Sigmoid colon (tissue), 7 donors: ENCODE measurements around the gene SCN1B. TPM values are rescaled to one million over a fixed set of nuclear protein-coding genes. Genes with fewer than 3 reads are reported as not detected.
A peak's percentile ranks its signal among the peaks of the same experiment; 100 is the strongest.

Experiments used
- DNase-seq: peaks from one replicate; pipeline ENCODE4 v3.0.0-alpha.2; 2019
- H3K27ac ChIP-seq, 4 donors: fragments of 200-600 bp; sonication (generic); one replicate each; pipeline ENCODE4 v1.5.1; 2016 to 2019; ENCODE audit warnings: mild to moderate bottlenecking in 1 of 4
- H3K27me3 ChIP-seq, 3 donors: fragments of 200-600 bp; sonication (generic); one replicate each; pipeline ENCODE4 v1.5.1; 2019; ENCODE audit warnings: mild to moderate bottlenecking in 1 of 3
- H3K36me3 ChIP-seq, 4 donors: fragments of 200-600 bp; sonication (generic); one replicate each; pipeline ENCODE4 v1.5.1; 2016 to 2019
- H3K4me1 ChIP-seq, 4 donors: fragments of 200-600 bp; sonication (generic); one replicate each; pipeline ENCODE4 v1.5.1; 2017 to 2019
- H3K4me3 ChIP-seq, 4 donors: fragments of 200-600 bp; sonication (generic); one replicate each; pipeline ENCODE4 v1.5.1; 2017 to 2019; ENCODE audit warnings: mild to moderate bottlenecking in 2 of 4, moderate library complexity in 1 of 4
- H3K9me3 ChIP-seq, 4 donors: fragments of 200-600 bp in 3 of 4; sonication (generic) in 3 of 4; one replicate each; pipeline versions ENCODE4 v1.5.1 to v1.6.1; 2013 to 2019
- CTCF ChIP-seq, 4 experiments: fragments of 450-650 bp in 3 of 4; fragments of 200-600 bp in 1 of 4; IDR thresholded peaks; one replicate each; pipeline ENCODE4 v1.5.1; 2016 to 2019; ENCODE audit warnings: antibody characterized with exemption in 4 of 4, mild to moderate bottlenecking in 3 of 4, moderate library complexity in 2 of 4
- EP300 ChIP-seq, 4 donors: sonication (generic); formaldehyde crosslinking; IDR thresholded peaks; one replicate each; pipeline ENCODE4 v1.6.1; 2017; ENCODE audit warnings: antibody characterized with exemption in 4 of 4
- POLR2A ChIP-seq, 2 donors: fragments of 450-650 bp; IDR thresholded peaks; one replicate each; pipeline ENCODE4 v1.6.1; 2016; ENCODE audit warnings: antibody characterized with exemption in 2 of 2, mild to moderate bottlenecking in 2 of 2, moderate library complexity in 2 of 2
- POLR2AphosphoS5 ChIP-seq, 4 donors: sonication (generic); formaldehyde crosslinking; IDR thresholded peaks; one replicate each; pipeline ENCODE4 v1.6.1; 2017; ENCODE audit warnings: antibody characterized with exemption in 4 of 4
- WGBS, 2 donors: extraction: QIAGEN DNeasy Blood & Tissue Kit; methylation state at CpG; one replicate each; pipeline ENCODE4 v1.1.7; 2013; 5-methylcytosine and 5-hydroxymethylcytosine counted together
- intact Hi-C: fragments of 100-400 bp; cut with DNase I; formaldehyde crosslinking; loops from one replicate; pipeline ENCODE4 v1.15.1; 2023
- polyA plus RNA-seq, 3 donors: library from polyadenylated mRNA; stranded (reverse); fragments of 200-250 nt; gene quantifications; one replicate each; pipeline ENCODE4 v1.2.3, GENCODE V29; 2013
- total RNA-seq, 4 donors: library from RNA; depleted of rRNA; stranded (reverse); fragments of >200 nt; gene quantifications; one replicate each; pipeline ENCODE4 v1.1.0, GENCODE V29; 2016
- donor health status: healthy with polysubstance abuse.
- donor health status: Bipolar disorder and iron deficiency.
- donor health status: healthy.

SCN1B gene
- total RNA-seq (10 to 100 TPM in 1 of 4 donors, 1 to 10 TPM in 3; 3.0 to 10.0 (median 6.6) TPM), polyA plus RNA-seq (1 to 10 TPM; 4.5 to 9.6 (median 4.9) TPM)

DNA sequence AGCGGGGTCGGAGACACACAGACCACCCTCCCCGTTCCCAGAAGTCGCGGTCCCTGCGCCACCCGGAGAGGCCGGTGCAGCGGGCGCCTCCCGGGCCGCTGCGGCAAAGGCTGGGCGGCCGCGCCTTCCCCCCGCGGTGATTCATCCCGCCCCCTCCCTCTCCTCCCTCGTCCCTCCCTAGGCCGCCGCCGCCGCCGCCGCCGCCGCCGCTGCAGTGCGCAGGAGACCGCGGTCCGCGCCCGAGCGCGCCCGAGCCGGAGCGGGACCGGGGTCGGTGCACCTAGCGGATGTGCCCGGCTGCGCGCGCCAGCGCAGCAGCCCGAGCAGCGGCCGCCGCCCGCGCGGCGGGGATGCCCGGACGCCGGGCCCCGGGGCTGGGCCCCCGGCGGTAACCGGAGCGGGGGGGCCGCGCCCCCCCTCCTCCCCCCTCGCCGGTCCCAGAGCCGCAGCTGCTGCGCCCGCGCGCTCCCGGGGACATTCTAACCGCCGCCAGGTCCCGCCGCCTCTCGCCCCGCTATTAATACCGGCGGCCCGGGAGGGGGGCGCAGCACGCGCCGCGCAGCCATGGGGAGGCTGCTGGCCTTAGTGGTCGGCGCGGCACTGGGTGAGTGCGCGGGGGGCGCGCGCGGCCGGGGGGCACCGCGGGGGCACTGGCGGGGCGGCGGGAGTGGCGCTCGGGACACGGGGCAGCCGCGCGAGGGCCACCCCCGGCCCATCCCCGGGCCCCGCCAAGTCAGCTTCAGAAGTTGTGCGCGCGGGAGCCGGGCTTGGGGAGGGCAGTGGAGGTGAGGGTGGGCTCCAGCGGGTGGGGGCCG is at the start of gene SCN1B:
TSS of gene SCN1B (plus strand) at position 214 of the 815 bp plus-strand sequence. CDS start at position 565, 351 bp downstream.
- no peak for DNase-seq
- H3K4me1 ChIP-seq = peaks cover 0 to 20% (median 15%) of the 10 kb centered on the region in 4 donors
- TF ChIP-seq CTCF (IDR thresholded peaks at IDR 0.05) (no peak), EP300 (IDR thresholded peaks at IDR 0.05) (no peak), POLR2A (IDR thresholded peaks at IDR 0.05) (no peak), POLR2AphosphoS5 (IDR thresholded peaks at IDR 0.05) (no peak)
- H3K9me3 ChIP-seq = no peaks in the 10 kb centered on the region
- H3K36me3 ChIP-seq = peaks cover 4 to 36% (median 11%) of the 10 kb centered on the region in 4 donors
- intact Hi-C loops = no loop called here
- H3K27me3 ChIP-seq = no peaks in the 10 kb centered on the region
- H3K27ac ChIP-seq = peak within 1 kb of the TSS; percentile 50 to 65 (median 57)
- 1% methylated on average over 118 of the region's 118 CpGs for WGBS, 2 donors
- peak within 1 kb of the TSS; percentile 40 to 68 (median 60) for H3K4me3 ChIP-seq

- WGBS, 2 donors = 77% methylated on average over 5 of the region's 5 CpGs
- Histone ChIP-seq H3K9me3 (no peaks in the 10 kb centered on the region), H3K4me3 (no peak overlapping the region), H3K27ac (no peak overlapping the region), H3K36me3 (no peaks in the 10 kb centered on the region), H3K4me1 (peaks cover 0 to 12% (median 0%) of the 10 kb centered on the region in 4 donors), H3K27me3 (no peaks in the 10 kb centered on the region)
- TF ChIP-seq CTCF (IDR thresholded peaks at IDR 0.05) (no peak), EP300 (IDR thresholded peaks at IDR 0.05) (no peak), POLR2AphosphoS5 (IDR thresholded peaks at IDR 0.05) (no peak), POLR2A (IDR thresholded peaks at IDR 0.05) (no peak)
- intact Hi-C loops = no loop called here
- no peak for DNase-seq
Observed at GRCh38 chr19:34982275-34982674, 48.0 kb upstream of the SCN1B start.

DNA sequence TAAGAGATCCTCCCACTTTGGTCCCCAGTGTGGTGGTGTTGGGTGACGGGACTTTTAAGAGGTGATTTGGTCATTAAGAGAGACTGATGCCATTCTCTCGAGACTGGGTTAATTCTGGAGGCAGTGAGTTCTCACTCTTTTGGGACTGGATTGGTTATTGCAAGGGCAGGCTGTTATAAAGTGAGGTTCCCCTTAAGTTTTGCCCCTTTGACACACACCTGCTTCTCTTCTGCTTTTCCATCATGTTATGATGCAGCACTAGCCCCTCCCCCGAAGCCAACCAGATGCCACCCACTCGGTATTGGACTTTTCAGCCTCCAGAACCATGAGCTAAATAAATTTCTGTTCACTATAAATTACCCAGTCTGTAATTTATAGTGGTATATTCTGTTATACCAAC is 46.5 kb upstream of the SCN1B start:
- DNase-seq = no peak
- WGBS, 2 donors = 88 to 91% methylated on average over 4 of the region's 4 CpGs
- no peak overlapping the region for H3K4me3 ChIP-seq
- intact Hi-C loops = no loop called here
- H3K9me3 ChIP-seq = no peaks in the 10 kb centered on the region
- no peak for TF ChIP-seq CTCF (IDR thresholded peaks at IDR 0.05)
- TF ChIP-seq EP300 (IDR thresholded peaks at IDR 0.05) = no peak
- TF ChIP-seq POLR2A (IDR thresholded peaks at IDR 0.05) = no peak
- no peak for TF ChIP-seq POLR2AphosphoS5 (IDR thresholded peaks at IDR 0.05)
- H3K27me3 ChIP-seq = no peaks in the 10 kb centered on the region
- no peaks in the 10 kb centered on the region for H3K36me3 ChIP-seq
- no peak overlapping the region for H3K27ac ChIP-seq
- peaks cover 0 to 12% (median 0%) of the 10 kb centered on the region in 4 donors for H3K4me1 ChIP-seq

- no peak for TF ChIP-seq EP300 (IDR thresholded peaks at IDR 0.05)
- no peak for TF ChIP-seq CTCF (IDR thresholded peaks at IDR 0.05)
- TF ChIP-seq POLR2AphosphoS5 (IDR thresholded peaks at IDR 0.05) = no peak
- no peak for TF ChIP-seq POLR2A (IDR thresholded peaks at IDR 0.05)
- Histone ChIP-seq H3K4me3 (no peak overlapping the region), H3K27ac (no peak overlapping the region), H3K9me3 (no peaks in the 10 kb centered on the region), H3K4me1 (peaks cover 0 to 12% (median 0%) of the 10 kb centered on the region in 4 donors), H3K36me3 (no peaks in the 10 kb centered on the region), H3K27me3 (no peaks in the 10 kb centered on the region)
- 91 to 96% methylated on average over 3 of the region's 3 CpGs for WGBS, 2 donors
- no peak for DNase-seq
- intact Hi-C loops = no loop called here
Observed at GRCh38 chr19:34984287-34984686, 46.0 kb upstream of the SCN1B start.
